SK-N-SH treated with all-trans-retinoic acid at 6 μM for 48 hours (cell line): ENCODE measurements around the gene FOXF1.

Experiments used
- ESRRG ChIP-seq: fragments of 250-450 bp; sonication (Bioruptor Pico); IDR thresholded peaks from 2 replicates; pipeline ENCODE4 v1.6.1; 2021; ENCODE audit warnings: mild to moderate bottlenecking
- GLIS3 ChIP-seq: fragments of 250-450 bp; sonication (Bioruptor Pico); IDR thresholded peaks from 2 replicates; pipeline ENCODE4 v1.5.0; 2020; ENCODE audit warnings: mild to moderate bottlenecking, moderate library complexity
- OSR1 ChIP-seq: fragments of 250-450 bp; sonication (Bioruptor Pico); IDR thresholded peaks from 2 replicates; pipeline ENCODE4 v1.8.0; 2022; ENCODE audit warnings: moderate library complexity, mild to moderate bottlenecking, inconsistent platforms
- ZC3H10 ChIP-seq: fragments of 250-450 bp; sonication (Bioruptor Pico); IDR thresholded peaks from 2 replicates; pipeline ENCODE4 v1.5.1; 2021; ENCODE audit warnings: mild to moderate bottlenecking, moderate library complexity
- ZFP3 ChIP-seq: fragments of 250-450 bp; sonication (Bioruptor Pico); IDR thresholded peaks from 2 replicates; pipeline ENCODE4 v1.5.0; 2020; ENCODE audit warnings: mild to moderate bottlenecking, moderate library complexity
- ZNF70 ChIP-seq: fragments of 450-650 bp; formaldehyde crosslinking; IDR thresholded peaks from 2 replicates; pipeline ENCODE4 v1.5.0; 2020; ENCODE audit warnings: mild to moderate bottlenecking, moderate library complexity
- ZNF8 ChIP-seq: fragments of 450-650 bp; formaldehyde crosslinking; IDR thresholded peaks from 2 replicates; pipeline ENCODE4 v1.5.0; 2020; ENCODE audit warnings: mild to moderate bottlenecking, moderate library complexity
- TF ChIP-seq, protein P1 (sequence below): fragments of 250-450 bp; sonication (Bioruptor Pico); IDR thresholded peaks from 2 replicates; pipeline ENCODE4 v1.5.0; 2020; ENCODE audit warnings: mild to moderate bottlenecking, moderate library complexity
- TF ChIP-seq, protein P2 (sequence below): fragments of 250-450 bp; sonication (Bioruptor Pico); IDR thresholded peaks from 2 replicates; pipeline ENCODE4 v1.8.0; 2020; ENCODE audit warnings: mild to moderate bottlenecking, moderate library complexity, borderline replicate concordance

DNA sequence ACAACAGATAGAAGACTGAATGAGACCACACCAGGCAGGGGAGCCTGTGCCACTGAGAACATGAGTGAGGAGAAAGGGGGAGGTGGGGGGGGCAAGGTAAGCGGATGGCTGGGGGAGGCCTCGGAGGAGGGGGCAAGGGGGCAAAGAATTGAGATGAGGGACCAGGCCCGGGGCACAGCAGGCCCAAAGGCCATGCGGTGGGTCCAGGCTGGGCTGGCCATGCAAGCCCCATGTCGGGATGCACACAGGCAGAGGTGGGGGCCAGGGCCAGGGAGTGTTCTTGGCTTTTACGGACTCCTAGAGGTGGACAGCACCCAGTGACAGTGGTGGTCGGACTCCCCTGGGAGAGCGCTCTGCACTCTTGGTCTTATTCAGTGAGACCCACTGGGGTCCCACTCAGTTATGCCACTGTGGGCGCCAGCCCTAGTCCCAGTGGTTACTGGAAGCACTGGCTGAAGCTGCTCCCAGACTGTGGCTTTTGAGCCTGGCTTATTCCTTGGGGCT is 49.5 kb downstream of the FOXF1 start:
- no peak for TF ChIP-seq ZC3H10 (CRISPR knock-in tag)
- TF ChIP-seq ESRRG (CRISPR knock-in tag), result no peak
- TF ChIP-seq, protein P1, sequence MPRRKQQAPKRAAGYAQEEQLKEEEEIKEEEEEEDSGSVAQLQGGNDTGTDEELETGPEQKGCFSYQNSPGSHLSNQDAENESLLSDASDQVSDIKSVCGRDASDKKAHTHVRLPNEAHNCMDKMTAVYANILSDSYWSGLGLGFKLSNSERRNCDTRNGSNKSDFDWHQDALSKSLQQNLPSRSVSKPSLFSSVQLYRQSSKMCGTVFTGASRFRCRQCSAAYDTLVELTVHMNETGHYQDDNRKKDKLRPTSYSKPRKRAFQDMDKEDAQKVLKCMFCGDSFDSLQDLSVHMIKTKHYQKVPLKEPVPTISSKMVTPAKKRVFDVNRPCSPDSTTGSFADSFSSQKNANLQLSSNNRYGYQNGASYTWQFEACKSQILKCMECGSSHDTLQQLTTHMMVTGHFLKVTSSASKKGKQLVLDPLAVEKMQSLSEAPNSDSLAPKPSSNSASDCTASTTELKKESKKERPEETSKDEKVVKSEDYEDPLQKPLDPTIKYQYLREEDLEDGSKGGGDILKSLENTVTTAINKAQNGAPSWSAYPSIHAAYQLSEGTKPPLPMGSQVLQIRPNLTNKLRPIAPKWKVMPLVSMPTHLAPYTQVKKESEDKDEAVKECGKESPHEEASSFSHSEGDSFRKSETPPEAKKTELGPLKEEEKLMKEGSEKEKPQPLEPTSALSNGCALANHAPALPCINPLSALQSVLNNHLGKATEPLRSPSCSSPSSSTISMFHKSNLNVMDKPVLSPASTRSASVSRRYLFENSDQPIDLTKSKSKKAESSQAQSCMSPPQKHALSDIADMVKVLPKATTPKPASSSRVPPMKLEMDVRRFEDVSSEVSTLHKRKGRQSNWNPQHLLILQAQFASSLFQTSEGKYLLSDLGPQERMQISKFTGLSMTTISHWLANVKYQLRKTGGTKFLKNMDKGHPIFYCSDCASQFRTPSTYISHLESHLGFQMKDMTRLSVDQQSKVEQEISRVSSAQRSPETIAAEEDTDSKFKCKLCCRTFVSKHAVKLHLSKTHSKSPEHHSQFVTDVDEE (CRISPR knock-in tag), result no peak
- TF ChIP-seq GLIS3 (CRISPR knock-in tag), result no peak
- TF ChIP-seq, protein P2, sequence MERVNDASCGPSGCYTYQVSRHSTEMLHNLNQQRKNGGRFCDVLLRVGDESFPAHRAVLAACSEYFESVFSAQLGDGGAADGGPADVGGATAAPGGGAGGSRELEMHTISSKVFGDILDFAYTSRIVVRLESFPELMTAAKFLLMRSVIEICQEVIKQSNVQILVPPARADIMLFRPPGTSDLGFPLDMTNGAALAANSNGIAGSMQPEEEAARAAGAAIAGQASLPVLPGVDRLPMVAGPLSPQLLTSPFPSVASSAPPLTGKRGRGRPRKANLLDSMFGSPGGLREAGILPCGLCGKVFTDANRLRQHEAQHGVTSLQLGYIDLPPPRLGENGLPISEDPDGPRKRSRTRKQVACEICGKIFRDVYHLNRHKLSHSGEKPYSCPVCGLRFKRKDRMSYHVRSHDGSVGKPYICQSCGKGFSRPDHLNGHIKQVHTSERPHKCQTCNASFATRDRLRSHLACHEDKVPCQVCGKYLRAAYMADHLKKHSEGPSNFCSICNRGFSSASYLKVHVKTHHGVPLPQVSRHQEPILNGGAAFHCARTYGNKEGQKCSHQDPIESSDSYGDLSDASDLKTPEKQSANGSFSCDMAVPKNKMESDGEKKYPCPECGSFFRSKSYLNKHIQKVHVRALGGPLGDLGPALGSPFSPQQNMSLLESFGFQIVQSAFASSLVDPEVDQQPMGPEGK (CRISPR knock-in tag), result no peak
- TF ChIP-seq OSR1 (CRISPR knock-in tag), result no peak
- TF ChIP-seq ZNF70 (CRISPR knock-in tag), result no peak
- TF ChIP-seq ZFP3 (CRISPR knock-in tag), result no peak
- no peak for TF ChIP-seq ZNF8 (CRISPR knock-in tag)
